ENCODE measurements around the gene VPS13A.
"Not testable (repeated sequence)": the region's sequence is repeated elsewhere in the genome, so short reads cannot be mapped to it uniquely, and the experiment has no call there.

Gene VPS13A

GRCh38 chr9:77188242-77188641 is 10.9 kb downstream of the VPS13A start:
- DNase-seq = no peak

- no peak for DNase-seq
These were observed 17.1 kb downstream of the VPS13A start for GRCh38 chr9:77194423-77194822.

GRCh38 chr9:77210116-77210515 is 32.8 kb downstream of the VPS13A start:
- DNase-seq = no peak

- no peak for DNase-seq
These were observed 34.2 kb downstream of the VPS13A start for GRCh38 chr9:77211561-77211960.

GRCh38 chr9:77212801-77213200 is 35.5 kb downstream of the VPS13A start:
- DNase-seq = no peak

GRCh38 chr9:77215874-77216273 is 38.5 kb downstream of the VPS13A start:
- no peak for DNase-seq

- no peak for DNase-seq
These were observed 41.3 kb downstream of the VPS13A start for GRCh38 chr9:77218612-77219011.

- no peak for DNase-seq
These were observed 44.1 kb downstream of the VPS13A start for GRCh38 chr9:77221431-77221830.

GRCh38 chr9:77224746-77225312 is 47.5 kb downstream of the VPS13A start:
- DNase-seq = no peak

- no peak for DNase-seq
These were observed 59.4 kb downstream of the VPS13A start for GRCh38 chr9:77236693-77237092.

GRCh38 chr9:77237896-77238295 is 60.6 kb downstream of the VPS13A start:
- DNase-seq = no peak

- no peak for DNase-seq
These were observed 73.7 kb downstream of the VPS13A start for GRCh38 chr9:77251050-77251449.

GRCh38 chr9:77257275-77257674 is 79.9 kb downstream of the VPS13A start:
- no peak for DNase-seq

- DNase-seq = no peak
These were observed 84.3 kb downstream of the VPS13A start for GRCh38 chr9:77261605-77262004.

GRCh38 chr9:77267762-77268161 is 90.4 kb downstream of the VPS13A start:
- not testable (repeated sequence) for DNase-seq

- DNase-seq = no peak
These were observed 93.8 kb downstream of the VPS13A start for GRCh38 chr9:77271023-77271690.

GRCh38 chr9:77276799-77277198 is 99.5 kb downstream of the VPS13A start:
- no peak for DNase-seq

- no peak for DNase-seq
These were observed 100.4 kb downstream of the VPS13A start for GRCh38 chr9:77277719-77278118.

- DNase-seq = no peak
These were observed 106.7 kb downstream of the VPS13A start for GRCh38 chr9:77283991-77284390.

- DNase-seq = no peak
These were observed 107.3 kb downstream of the VPS13A start for GRCh38 chr9:77284616-77285015.

GRCh38 chr9:77290373-77290772 is 113.0 kb downstream of the VPS13A start:
- DNase-seq = no peak

GRCh38 chr9:77291714-77292113 is 114.4 kb downstream of the VPS13A start:
- no peak for DNase-seq

- DNase-seq = no peak
These were observed 116.6 kb downstream of the VPS13A start for GRCh38 chr9:77293949-77294348.

- DNase-seq = no peak
These were observed 127.2 kb downstream of the VPS13A start for GRCh38 chr9:77304543-77304942.
